Measurements from ENCODE around the gene DHRS13. TPM values are rescaled to one million over a fixed set of nuclear protein-coding genes. Genes with fewer than 3 reads are reported as not detected.

Gene DHRS13
- total RNA-seq, 1 experiment from 2014 or later = 28.5 TPM

GRCh38 chr17:28925912-28926365, 23.1 kb upstream of the DHRS13 start (continued):
- TF ChIP-seq NR3C1 (CRISPR knock-in tag; conservative IDR thresholded peaks at IDR 0.05; ENCODE audit: low read depth) = no peak
- no peak for TF ChIP-seq E2F1 (CRISPR knock-in tag; IDR thresholded peaks at IDR 0.05)
- TF ChIP-seq NFE2L1 (CRISPR knock-in tag; IDR thresholded peaks at IDR 0.05) = no peak
- TF ChIP-seq ZBTB21 (CRISPR knock-in tag; IDR thresholded peaks at IDR 0.05; ENCODE audit: borderline replicate concordance) = no peak
- TF ChIP-seq, protein P1, sequence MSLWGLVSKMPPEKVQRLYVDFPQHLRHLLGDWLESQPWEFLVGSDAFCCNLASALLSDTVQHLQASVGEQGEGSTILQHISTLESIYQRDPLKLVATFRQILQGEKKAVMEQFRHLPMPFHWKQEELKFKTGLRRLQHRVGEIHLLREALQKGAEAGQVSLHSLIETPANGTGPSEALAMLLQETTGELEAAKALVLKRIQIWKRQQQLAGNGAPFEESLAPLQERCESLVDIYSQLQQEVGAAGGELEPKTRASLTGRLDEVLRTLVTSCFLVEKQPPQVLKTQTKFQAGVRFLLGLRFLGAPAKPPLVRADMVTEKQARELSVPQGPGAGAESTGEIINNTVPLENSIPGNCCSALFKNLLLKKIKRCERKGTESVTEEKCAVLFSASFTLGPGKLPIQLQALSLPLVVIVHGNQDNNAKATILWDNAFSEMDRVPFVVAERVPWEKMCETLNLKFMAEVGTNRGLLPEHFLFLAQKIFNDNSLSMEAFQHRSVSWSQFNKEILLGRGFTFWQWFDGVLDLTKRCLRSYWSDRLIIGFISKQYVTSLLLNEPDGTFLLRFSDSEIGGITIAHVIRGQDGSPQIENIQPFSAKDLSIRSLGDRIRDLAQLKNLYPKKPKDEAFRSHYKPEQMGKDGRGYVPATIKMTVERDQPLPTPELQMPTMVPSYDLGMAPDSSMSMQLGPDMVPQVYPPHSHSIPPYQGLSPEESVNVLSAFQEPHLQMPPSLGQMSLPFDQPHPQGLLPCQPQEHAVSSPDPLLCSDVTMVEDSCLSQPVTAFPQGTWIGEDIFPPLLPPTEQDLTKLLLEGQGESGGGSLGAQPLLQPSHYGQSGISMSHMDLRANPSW (CRISPR knock-in tag; conservative IDR thresholded peaks at IDR 0.05; ENCODE audit: low read depth) = no peak
- TF ChIP-seq KAT7 (CRISPR knock-in tag; IDR thresholded peaks at IDR 0.05; ENCODE audit: borderline replicate concordance) = no peak

DNA sequence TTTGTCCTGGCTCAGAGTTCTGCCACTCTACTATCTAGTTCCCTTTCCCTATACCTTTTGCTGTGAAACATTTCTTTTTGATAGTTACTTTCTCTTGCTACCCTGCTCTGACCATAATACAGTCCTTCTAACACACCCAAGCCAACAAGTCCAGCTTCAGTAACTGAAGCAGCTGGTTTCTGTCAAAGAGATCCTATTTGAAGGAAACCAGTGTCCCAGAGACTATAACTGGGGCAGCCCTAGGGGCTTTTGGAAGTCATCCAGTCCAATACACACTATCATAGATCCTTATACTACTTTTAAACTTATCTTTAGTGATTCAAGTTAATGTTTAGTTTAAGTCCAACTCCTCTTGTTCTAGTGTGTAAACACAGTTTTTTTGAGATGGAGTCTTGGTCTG, 17.3 kb upstream of the DHRS13 start:
- CTCF ChIA-PET = no interaction called here
- H3K4me1 Mint-ChIP-seq = no peaks in the 10 kb centered on the region
- H3K9me3 Mint-ChIP-seq = no peaks in the 10 kb centered on the region
- ATAC-seq = no peak
- no peak for DNase-seq (ENCODE audit: low spot score)
- H3K36me3 Mint-ChIP-seq = peaks cover 87% of the 10 kb centered on the region
- H3K4me3 Mint-ChIP-seq = no peak overlapping the region
- H3K27ac Mint-ChIP-seq = no peak overlapping the region
- TF ChIP-seq, protein P2, sequence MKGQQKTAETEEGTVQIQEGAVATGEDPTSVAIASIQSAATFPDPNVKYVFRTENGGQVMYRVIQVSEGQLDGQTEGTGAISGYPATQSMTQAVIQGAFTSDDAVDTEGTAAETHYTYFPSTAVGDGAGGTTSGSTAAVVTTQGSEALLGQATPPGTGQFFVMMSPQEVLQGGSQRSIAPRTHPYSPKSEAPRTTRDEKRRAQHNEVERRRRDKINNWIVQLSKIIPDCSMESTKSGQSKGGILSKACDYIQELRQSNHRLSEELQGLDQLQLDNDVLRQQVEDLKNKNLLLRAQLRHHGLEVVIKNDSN (CRISPR knock-in tag; IDR thresholded peaks at IDR 0.05) = no peak
- TF ChIP-seq IRF2 (CRISPR knock-in tag; IDR thresholded peaks at IDR 0.05; ENCODE audit: borderline replicate concordance, low read depth) (no peak), USF2 (CRISPR knock-in tag; IDR thresholded peaks at IDR 0.05) (no peak), ZNF317 (CRISPR knock-in tag; IDR thresholded peaks at IDR 0.05; ENCODE audit: borderline replicate concordance, low read depth) (no peak), MYBL2 (CRISPR knock-in tag; IDR thresholded peaks at IDR 0.05) (no peak), ZNF512 (CRISPR knock-in tag; IDR thresholded peaks at IDR 0.05; ENCODE audit: borderline replicate concordance) (no peak), ZNF671 (CRISPR knock-in tag; IDR thresholded peaks at IDR 0.05) (no peak), NFATC4 (CRISPR knock-in tag; IDR thresholded peaks at IDR 0.05) (no peak), FOXP1 (CRISPR knock-in tag; IDR thresholded peaks at IDR 0.05; ENCODE audit: borderline replicate concordance) (no peak), ARID4B (CRISPR knock-in tag; IDR thresholded peaks at IDR 0.05; ENCODE audit: borderline replicate concordance) (no peak), ETV6 (CRISPR knock-in tag; IDR thresholded peaks at IDR 0.05) (no peak), TEAD4 (CRISPR knock-in tag; IDR thresholded peaks at IDR 0.05) (no peak), RORB (CRISPR knock-in tag; IDR thresholded peaks at IDR 0.05) (no peak), NFYB (CRISPR knock-in tag; conservative IDR thresholded peaks at IDR 0.05; ENCODE audit: low read depth) (no peak), ZNF416 (CRISPR knock-in tag; IDR thresholded peaks at IDR 0.05) (no peak), ELF4 (CRISPR knock-in tag; IDR thresholded peaks at IDR 0.05; ENCODE audit: low read depth) (no peak)
- TF ChIP-seq, protein P1 (CRISPR knock-in tag; conservative IDR thresholded peaks at IDR 0.05; ENCODE audit: low read depth) = no peak
- H3K27me3 Mint-ChIP-seq (ENCODE audit: low read depth) = no peaks in the 10 kb centered on the region
- POLR2A ChIA-PET = no interaction called here
